Ascending aorta (tissue), 2 donors: ENCODE results near the gene MAP3K6. TPM values are rescaled to one million over a fixed set of nuclear protein-coding genes. Genes with fewer than 3 reads are reported as not detected.

Experiments used
- DNase-seq, 2 donors: peaks; one replicate each; pipeline ENCODE4 v3.0.0-alpha.2; 2019; ENCODE audit warnings: low spot score in 2 of 2
- H3K27ac ChIP-seq, 2 donors: fragments of 200-600 bp; sonication (generic); one replicate each; pipeline ENCODE4 v1.5.1; 2016 to 2017; ENCODE audit warnings: mild to moderate bottlenecking in 1 of 2
- H3K27me3 ChIP-seq: fragments of 200-600 bp; sonication (generic); one replicate; pipeline ENCODE4 v1.5.1; 2017
- H3K36me3 ChIP-seq, 2 donors: fragments of 200-600 bp; sonication (generic); one replicate each; pipeline ENCODE4 v1.5.1; 2016
- H3K4me1 ChIP-seq, 2 donors: fragments of 200-600 bp; sonication (generic); one replicate each; pipeline ENCODE4 v1.5.1; 2016 to 2017; ENCODE audit warnings: mild to moderate bottlenecking in 1 of 2
- H3K4me3 ChIP-seq, 2 donors: fragments of 200-600 bp; sonication (generic); one replicate each; pipeline ENCODE4 v1.5.1; 2016 to 2017; ENCODE audit warnings: mild to moderate bottlenecking in 1 of 2
- H3K9me3 ChIP-seq, 2 donors: fragments of 200-600 bp; sonication (generic); one replicate each; pipeline ENCODE4 v1.5.1; 2016
- intact Hi-C: fragments of 100-400 bp; cut with DNase I; formaldehyde crosslinking; loops from one replicate; pipeline ENCODE4 v1.15.1; 2023
- total RNA-seq: library from RNA; depleted of rRNA; stranded (reverse); fragments of >200 nt; gene quantifications from one replicate; pipeline ENCODE4 v1.1.0, GENCODE V29; 2016
- TF ChIP-seq, protein P1 (sequence below), 3 experiments: fragments of 200-600 bp in 2 of 3; fragments of 450-650 bp in 1 of 3; sonication (generic) in 2 of 3; IDR thresholded peaks; one replicate each; pipeline ENCODE4 v1.5.1; 2016 to 2019; ENCODE audit warnings: antibody characterized with exemption in 3 of 3, mild to moderate bottlenecking in 1 of 3, moderate library complexity in 1 of 3

Gene MAP3K6
- total RNA-seq, 1 donor from 2014 or later = 164 TPM

DNA sequence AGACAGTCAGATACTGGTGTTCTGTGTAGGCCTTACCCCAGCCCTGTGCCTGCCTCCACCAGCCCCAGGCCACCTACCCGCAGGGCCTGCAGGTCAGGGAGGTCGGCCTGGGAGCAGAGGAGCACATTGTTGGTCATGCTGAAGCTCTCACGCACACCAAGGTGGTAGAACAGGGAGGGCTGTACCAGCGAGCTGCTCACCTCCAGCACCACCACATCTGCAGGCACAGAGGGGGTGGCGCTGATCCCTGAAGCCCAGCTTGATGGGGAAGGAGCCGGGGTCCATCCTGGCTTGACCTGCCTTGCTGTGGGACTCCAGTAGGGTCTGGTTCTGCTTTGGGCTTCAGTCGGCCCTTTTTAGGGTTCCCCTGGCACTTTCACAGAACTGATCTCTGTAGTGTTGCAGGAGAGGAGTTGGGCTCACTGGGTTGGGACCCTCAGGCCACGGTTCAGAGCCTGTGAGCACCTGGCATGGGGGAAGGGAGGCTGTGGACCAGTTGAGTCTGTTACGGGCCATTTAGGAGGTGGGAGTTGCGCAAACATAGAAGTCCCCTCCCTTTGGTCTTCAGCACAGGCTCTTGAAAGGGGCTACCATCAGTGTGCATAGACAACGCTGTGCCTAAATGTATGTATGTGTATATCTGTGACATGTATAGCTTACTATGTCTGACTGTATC, 1.9 kb downstream of the MAP3K6 start:
- TF ChIP-seq, protein P1, sequence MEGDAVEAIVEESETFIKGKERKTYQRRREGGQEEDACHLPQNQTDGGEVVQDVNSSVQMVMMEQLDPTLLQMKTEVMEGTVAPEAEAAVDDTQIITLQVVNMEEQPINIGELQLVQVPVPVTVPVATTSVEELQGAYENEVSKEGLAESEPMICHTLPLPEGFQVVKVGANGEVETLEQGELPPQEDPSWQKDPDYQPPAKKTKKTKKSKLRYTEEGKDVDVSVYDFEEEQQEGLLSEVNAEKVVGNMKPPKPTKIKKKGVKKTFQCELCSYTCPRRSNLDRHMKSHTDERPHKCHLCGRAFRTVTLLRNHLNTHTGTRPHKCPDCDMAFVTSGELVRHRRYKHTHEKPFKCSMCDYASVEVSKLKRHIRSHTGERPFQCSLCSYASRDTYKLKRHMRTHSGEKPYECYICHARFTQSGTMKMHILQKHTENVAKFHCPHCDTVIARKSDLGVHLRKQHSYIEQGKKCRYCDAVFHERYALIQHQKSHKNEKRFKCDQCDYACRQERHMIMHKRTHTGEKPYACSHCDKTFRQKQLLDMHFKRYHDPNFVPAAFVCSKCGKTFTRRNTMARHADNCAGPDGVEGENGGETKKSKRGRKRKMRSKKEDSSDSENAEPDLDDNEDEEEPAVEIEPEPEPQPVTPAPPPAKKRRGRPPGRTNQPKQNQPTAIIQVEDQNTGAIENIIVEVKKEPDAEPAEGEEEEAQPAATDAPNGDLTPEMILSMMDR (IDR thresholded peaks at IDR 0.05) = no peak
- Histone ChIP-seq H3K27ac (peak overlapping the region; percentile 97 to 99), H3K36me3 (peaks cover 46 to 51% of the 10 kb centered on the region in 2 donors), H3K9me3 (no peaks in the 10 kb centered on the region), H3K27me3 (no peaks in the 10 kb centered on the region), H3K4me1 (peaks cover 21 to 23% of the 10 kb centered on the region in 2 donors), H3K4me3 (peak overlapping the region; percentile 70 to 96)
- intact Hi-C loops = loop anchor here (1.0 to 10.0 kb wide), 4 partner anchors 27 to 1760 kb away; partner anchors contain the start of genes FAM76A, GPR3, TMEM200B and TMEM222
- no peak for DNase-seq

DNA sequence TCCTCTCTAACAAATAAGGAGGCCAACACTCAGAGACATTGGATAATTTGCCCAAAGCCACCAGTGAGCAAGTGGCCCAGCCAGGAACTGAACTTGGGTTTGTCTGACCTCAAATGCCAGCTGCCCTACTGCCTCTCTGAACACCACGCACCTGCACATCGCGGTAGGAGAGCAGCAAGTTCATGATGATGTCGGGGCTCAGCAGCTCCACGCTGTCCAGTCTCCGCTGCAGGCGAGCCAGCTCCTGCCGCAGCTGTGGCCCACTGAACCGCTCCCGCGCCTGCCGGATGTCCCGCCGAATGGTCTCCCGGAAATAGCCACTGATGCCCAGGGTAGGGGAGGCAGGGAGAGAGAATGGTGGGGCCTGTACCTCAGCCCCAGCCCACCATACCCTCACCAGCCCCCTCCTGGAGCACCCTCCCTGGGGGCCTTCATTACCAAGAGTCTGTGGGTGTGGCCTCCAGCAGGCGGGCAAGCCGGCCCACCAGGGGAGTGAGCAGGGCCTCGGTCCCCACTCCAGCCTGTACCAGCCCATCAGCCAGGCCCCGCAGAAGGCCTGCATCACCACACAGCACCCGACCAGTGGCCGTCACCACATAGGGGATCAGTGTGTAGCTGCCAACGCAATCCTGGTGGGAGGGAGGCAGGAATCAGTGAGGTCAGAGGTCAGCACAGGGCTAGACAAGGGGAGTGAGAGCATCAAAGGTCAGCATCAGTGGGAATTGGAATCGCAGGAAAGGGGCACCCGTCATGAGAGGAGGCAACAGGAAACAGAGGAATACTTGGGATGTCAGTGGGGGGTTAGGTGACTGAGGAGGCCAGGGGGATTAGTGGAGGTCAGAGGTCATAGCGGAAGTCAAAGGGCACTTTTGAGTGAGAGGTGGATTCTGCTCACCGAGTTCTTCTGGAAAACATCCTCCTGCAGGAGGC, 2.7 kb downstream of the MAP3K6 start:
- H3K9me3 ChIP-seq = no peaks in the 10 kb centered on the region
- TF ChIP-seq, protein P1 (IDR thresholded peaks at IDR 0.05) = no peak
- H3K27ac ChIP-seq = peak overlapping the region; percentile 97 to 99
- H3K4me3 ChIP-seq = peak overlapping the region in 1 of 2 donors; percentile 96
- H3K27me3 ChIP-seq = no peaks in the 10 kb centered on the region
- peaks cover 21 to 23% of the 10 kb centered on the region in 2 donors for H3K4me1 ChIP-seq
- intact Hi-C loops = loop anchor here (2.0 to 10.0 kb wide), 2 partner anchors 361 to 1761 kb away; partner anchors contain the start of genes FAM76A and TMEM200B
- no peak for DNase-seq
- peaks cover 54 to 59% of the 10 kb centered on the region in 2 donors for H3K36me3 ChIP-seq

DNA sequence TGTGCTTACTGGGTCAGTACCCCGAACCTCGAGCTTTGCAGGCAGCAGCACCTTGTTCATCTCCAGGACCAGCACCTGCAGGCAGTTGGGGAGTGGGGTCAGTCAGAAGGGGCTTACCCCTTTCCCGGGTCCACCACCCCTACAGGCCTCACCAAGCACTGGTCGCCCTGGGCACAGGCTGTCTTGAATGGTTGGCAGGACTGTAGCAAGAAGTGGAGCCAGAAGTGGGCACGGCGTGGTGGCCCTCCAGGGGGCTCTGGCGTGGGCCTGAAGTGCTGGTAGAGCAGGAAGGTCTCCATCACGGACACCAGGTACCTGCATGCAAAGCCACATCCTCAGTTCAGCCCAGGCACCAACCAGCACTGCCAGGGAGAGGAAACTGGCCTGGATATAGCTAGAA, 5.2 kb downstream of the MAP3K6 start:
- no peaks in the 10 kb centered on the region for H3K9me3 ChIP-seq
- peaks cover 79 to 84% of the 10 kb centered on the region in 2 donors for H3K36me3 ChIP-seq
- H3K4me3 ChIP-seq = no peak overlapping the region
- peaks cover 11% of the 10 kb centered on the region in 2 donors for H3K4me1 ChIP-seq
- no peak for DNase-seq
- H3K27me3 ChIP-seq = no peaks in the 10 kb centered on the region
- H3K27ac ChIP-seq = no peak overlapping the region
- TF ChIP-seq, protein P1 (IDR thresholded peaks at IDR 0.05) = no peak
- intact Hi-C loops = loop anchor here (10.0 kb wide), 1 partner anchor 1763 kb away; the partner anchor contains the start of gene TMEM200B

DNA sequence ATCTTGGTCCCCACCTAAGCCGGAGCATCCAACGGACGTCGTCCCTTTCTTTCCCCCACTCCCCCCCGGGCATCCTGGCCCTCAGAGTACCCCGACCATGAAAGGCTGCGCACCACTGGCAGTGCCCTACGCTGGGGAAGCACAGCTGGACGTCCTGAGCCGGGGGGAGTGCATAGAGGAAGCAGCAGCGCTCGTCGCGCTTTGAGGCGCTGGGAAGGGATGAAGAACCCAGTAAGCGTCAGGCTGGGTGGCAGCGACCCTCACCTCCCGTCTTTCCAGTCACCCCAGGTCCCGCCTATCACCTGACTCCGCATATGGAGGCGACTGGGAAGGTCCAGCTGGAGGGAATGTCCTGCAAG, 5.7 kb downstream of the MAP3K6 start:
- TF ChIP-seq, protein P1 (IDR thresholded peaks at IDR 0.05) = no peak
- no peak overlapping the region for H3K4me3 ChIP-seq
- peaks cover 84 to 89% of the 10 kb centered on the region in 2 donors for H3K36me3 ChIP-seq

DNA sequence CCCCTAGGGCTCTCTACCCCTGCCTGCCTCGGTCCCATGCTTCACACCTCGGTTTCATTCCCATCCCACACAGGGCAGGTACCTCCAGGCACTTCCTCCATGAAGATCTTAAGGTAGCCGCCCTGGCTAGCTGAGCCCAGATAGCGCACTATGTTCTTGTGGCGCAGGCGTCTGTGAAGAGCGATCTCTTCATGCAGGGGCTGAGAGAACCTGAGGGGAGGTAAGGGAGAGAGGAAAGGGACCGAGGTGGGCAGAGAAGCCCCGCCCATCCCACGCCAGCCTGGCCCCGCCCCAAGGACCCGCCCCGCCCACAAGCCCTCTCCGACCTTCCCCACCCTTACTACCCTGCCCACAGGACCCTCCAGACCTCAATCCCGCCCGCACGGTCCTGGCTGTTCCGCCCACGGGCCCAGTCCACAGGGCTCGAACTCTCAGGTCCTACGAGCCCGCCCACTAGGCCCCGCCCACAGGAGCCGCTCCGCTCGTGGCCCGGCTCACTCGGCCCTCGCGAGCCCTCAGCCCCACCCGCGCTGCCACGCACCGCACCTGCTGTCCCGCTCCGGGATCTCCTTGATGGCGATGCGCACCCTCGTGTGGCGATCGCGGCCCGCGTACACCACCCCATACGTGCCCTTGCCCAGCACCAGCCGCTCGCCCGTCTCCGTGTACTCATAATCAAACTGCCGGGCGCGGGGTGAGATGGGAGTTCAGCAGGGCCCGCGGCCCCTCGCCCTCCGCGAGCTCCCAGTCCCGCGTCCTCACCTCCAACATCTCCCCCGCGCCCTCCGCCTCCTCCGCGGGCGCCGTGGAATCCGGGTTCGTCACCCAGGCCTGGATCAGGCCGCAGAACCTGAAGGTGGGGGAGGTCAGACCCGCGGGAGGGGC, 6.4 kb downstream of the MAP3K6 start:
- no peak for DNase-seq
- peaks cover 11% of the 10 kb centered on the region in 2 donors for H3K4me1 ChIP-seq
- intact Hi-C loops = loop anchor here (10.0 kb wide), 1 partner anchor 1764 kb away; the partner anchor contains the start of gene TMEM200B
- TF ChIP-seq, protein P1 (IDR thresholded peaks at IDR 0.05) = no peak
- H3K27me3 ChIP-seq = no peaks in the 10 kb centered on the region
- no peaks in the 10 kb centered on the region for H3K9me3 ChIP-seq
- no peak overlapping the region for H3K27ac ChIP-seq
- no peak overlapping the region for H3K4me3 ChIP-seq
- H3K36me3 ChIP-seq = peaks cover 90 to 95% of the 10 kb centered on the region in 2 donors

More for the DNA sequence above, 5.7 kb downstream of the MAP3K6 start:
- intact Hi-C loops = loop anchor here (10.0 kb wide), 1 partner anchor 1764 kb away; the partner anchor contains the start of gene TMEM200B
- H3K27me3 ChIP-seq = no peaks in the 10 kb centered on the region
- no peaks in the 10 kb centered on the region for H3K9me3 ChIP-seq
- DNase-seq = no peak
- H3K4me1 ChIP-seq = peaks cover 11% of the 10 kb centered on the region in 2 donors
- no peak overlapping the region for H3K27ac ChIP-seq
